Neural progenitor cell (in vitro differentiated cells): ENCODE data around the gene FHOD3.

Experiments used
- CTCF ChIP-seq: fragments of 200-600 bp; sonication (generic); IDR thresholded peaks from 2 replicates; pipeline ENCODE4 v1.5.1; 2017; ENCODE audit warnings: antibody characterized with exemption, mild to moderate bottlenecking
- EZH2 ChIP-seq: fragments of 200-600 bp; sonication (generic); IDR thresholded peaks from 2 replicates; pipeline ENCODE4 v1.6.1; 2017; ENCODE audit warnings: antibody characterized with exemption, mild to moderate bottlenecking, moderate library complexity
- EZH2phosphoT487 ChIP-seq: fragments of 200-600 bp; sonication (generic); IDR thresholded peaks from 2 replicates; pipeline ENCODE4 v1.6.1; 2017; ENCODE audit warnings: antibody characterized with exemption

- TF ChIP-seq CTCF = no peak
- no peak for TF ChIP-seq EZH2
- no peak for TF ChIP-seq EZH2phosphoT487
Measured at GRCh38 chr18:36756242-36756641, 458.7 kb downstream of the FHOD3 start.
